HS-27A (cell line): ENCODE results near the gene IRF2.
"Not testable (repeated sequence)": the region's sequence is repeated elsewhere in the genome, so short reads cannot be mapped to it uniquely, and the experiment has no call there.

Experiments used
- DNase-seq: peaks from one replicate; pipeline ENCODE4 v3.0.0-alpha.2; 2012; ENCODE audit warnings: low read depth, missing footprints

IRF2 gene

DNA sequence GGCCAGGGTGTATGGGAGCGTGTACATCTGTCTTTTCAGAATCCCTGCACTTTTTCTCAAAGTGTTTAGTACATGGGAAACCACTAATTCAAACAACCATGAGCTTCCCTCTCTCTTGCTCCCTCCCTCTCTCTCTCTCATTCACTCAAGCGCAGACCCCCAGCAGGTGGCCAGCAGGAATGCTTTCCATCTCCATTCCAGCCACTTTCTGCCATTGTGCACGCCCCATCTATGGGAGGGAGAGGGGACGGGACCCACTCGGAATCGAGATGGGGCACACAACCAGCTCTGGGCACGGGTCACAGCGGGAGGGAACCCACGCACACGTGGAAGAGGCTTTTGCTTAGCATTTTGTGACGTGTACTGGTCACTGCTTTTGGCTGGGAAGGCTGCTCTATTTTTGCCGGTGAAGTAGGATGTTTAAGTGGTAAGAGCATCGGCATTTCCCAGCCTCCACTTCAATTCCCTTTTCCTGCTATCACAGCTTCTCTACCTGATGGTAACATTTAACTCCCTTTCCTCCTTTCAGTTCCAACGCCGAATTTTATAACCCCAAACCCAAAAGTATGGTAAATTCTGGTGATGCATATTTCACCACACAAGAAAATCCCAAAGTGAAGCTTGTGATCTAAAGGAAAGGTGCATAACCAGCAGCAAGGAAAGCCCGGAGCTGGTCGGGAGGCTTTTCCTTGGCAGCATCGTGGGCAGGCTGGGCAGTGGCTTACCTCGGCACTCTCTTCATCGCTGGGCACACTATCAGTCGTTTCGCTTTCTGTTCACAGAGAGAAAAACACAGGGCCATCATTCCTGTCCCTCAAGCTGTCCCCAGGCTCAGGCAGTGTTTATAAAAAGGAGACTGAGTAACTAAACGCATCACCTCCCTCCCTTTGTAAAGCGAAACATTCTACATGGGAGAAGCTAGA lies 84.1 kb downstream of the IRF2 start:
- no peak for DNase-seq

DNA sequence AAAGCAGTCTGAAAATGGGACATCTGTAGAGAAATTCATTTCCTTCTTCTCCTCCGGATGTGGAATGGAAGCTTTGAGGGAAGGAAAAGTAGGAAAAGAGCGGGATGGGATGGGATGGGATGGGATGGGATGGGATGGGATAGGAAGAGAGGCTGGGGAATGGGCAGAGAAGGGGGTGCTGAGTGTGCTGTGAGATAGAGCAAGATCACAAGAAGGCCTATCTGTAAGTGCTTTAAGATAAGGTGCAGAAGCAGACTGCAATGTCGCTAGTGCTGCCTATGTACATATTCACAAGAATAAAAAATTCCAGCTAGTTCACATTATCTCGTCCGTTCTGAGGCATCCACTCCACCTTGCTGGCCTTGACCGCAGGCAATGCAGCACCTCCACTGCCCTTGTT lies 86.2 kb downstream of the IRF2 start:
- no peak for DNase-seq

- DNase-seq, result no peak
These were observed 87.0 kb downstream of the IRF2 start for GRCh38 chr4:184387351-184387750.

DNA sequence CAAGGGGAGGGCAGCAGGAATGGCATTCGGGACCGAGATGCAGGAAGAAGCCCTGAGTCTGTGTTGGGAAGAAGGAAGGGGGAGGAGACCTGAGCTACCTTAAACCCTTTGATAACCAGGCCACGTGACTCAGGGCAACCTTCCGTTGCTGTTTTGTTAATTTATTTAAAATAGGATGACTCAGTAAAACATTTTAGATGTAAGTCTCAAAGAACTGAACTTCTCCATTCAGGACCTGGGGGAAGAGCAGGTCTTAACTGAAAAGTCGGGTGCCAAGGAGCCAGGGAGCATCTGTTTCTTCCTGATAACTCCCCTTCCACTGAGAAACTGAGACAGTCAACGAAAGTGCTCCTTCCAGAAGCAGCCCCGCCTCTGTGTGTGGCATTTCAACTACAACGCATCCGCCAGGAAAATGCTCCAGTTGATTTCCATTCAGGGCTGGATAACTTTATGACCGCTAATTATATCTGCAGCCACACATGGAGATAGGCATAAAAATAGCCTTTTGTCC lies 88.0 kb downstream of the IRF2 start:
- no peak for DNase-seq

- DNase-seq, result no peak
These were observed 88.6 kb downstream of the IRF2 start for GRCh38 chr4:184385705-184386141.

DNA sequence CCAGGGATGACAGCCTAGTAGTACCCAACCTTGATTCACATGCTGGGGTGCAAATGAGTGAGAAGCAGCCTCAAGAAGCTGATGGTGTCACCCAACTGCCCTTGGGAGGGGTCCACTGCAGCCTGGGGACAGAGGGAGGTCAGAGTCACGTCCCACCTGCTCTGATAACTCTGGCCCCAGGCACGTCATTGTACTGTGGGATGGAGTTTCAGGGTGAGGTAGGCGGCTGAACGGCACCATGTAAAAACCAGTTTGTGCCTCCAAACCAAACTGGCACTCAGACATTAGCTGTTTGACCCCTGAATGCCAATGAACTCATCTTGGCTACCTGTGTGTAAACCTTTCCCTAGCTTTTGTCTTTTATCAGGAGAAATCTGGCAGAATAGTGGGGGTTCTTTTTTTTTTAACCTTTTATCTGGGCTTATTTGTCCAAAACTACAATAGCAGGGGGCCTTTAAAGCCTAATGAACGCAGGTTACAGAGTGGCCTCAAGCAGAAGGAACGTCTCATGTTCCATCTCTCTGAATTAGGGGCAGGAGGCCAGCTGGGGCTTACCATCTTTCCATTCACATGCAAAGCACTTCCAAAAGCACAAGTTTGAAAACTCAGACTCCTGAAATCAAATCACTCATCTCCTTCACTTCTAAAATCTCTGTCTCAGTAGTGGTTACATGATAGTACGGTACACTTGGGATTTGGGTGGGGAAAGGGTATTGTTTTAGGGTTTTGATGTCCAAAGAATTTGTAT lies 89.4 kb downstream of the IRF2 start:
- no peak for DNase-seq

- peak; percentile 34 for DNase-seq
These were observed 90.1 kb downstream of the IRF2 start for GRCh38 chr4:184384056-184384809.

DNA sequence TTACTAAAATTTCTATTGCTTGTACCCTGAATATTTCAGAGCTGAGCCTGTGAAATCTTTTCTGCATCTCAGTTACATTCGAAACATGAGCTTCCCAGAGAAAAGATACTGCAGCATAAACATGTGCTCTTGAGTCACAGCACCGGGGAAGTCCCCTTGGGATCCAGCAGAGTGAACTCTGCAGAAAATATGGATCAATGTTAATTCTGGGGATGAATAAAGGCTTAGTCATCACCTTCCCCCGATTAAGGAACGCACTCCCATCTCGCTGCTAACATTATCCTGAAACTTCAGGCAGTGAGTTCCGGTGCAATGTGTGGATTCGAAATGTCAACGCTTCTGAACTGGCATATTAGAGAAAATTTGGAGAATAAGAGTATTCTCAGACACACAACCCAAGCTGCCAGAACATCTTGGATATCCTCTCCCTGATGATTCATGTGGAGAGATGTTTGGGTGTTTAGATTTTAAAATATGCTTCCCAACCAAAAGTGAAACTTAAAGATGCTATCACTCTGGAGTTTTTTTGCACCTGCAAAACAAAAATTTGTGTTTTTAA lies 90.8 kb downstream of the IRF2 start:
- DNase-seq, result peak; percentile 76

DNA sequence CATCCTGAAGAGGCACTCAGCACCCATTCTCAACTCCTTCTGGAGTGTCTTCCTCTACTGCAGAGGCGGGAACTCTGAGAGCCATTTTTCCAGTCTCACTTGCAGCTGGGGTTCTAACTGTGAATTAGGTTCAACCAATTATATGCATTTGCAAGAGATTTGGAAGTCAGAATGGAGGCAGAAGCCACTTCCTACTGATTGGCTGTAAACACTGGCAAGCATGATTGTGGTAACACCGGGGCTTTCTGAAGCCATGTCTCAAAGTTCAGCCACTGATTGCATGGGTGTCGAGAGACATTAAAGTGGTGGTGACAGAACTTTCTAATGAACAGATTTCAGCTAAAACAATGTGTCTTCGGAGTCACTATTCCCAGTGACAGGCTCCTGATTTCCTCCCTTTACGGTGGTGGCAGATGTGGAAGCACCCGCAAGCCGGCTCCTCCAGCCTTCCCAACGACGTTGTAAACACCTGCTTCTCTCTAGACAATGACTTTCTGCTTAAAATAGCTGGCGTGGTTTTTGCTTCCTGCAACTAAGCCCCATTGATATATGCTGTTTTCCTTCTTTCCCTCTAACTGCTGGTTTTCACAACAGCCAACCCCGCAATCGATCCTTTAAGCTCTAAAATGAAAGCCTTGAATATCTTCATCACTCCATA lies 92.0 kb downstream of the IRF2 start:
- DNase-seq, result no peak

- no peak for DNase-seq
These were observed 93.6 kb downstream of the IRF2 start for GRCh38 chr4:184380707-184381106.

GRCh38 chr4:184380214-184380613 lies 94.1 kb downstream of the IRF2 start:
- not testable (repeated sequence) for DNase-seq

GRCh38 chr4:184376923-184377322 lies 97.4 kb downstream of the IRF2 start:
- DNase-seq, result no peak

- no peak for DNase-seq
These were observed 98.1 kb downstream of the IRF2 start for GRCh38 chr4:184376126-184376838.

DNA sequence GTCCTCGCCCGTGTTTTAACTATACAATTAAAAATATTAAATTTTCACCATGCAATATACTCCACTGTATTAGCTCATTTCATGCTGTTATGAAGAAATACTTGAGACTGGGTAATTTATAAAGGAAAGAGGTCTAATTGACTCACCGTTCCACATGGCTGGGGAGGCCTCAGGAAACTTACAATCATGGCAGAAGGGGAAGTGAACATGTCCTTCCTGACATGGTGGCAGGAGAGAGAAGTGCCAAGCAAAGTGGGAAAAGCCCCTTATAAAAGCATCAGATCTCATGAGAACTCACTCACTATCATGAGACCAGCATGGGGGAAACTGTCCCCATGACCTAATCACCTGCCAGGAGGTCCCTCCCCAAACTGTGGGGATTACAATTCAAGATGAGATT lies 98.7 kb downstream of the IRF2 start:
- DNase-seq, result not testable (repeated sequence)

GRCh38 chr4:184375027-184375426 lies 99.3 kb downstream of the IRF2 start:
- no peak for DNase-seq

DNA sequence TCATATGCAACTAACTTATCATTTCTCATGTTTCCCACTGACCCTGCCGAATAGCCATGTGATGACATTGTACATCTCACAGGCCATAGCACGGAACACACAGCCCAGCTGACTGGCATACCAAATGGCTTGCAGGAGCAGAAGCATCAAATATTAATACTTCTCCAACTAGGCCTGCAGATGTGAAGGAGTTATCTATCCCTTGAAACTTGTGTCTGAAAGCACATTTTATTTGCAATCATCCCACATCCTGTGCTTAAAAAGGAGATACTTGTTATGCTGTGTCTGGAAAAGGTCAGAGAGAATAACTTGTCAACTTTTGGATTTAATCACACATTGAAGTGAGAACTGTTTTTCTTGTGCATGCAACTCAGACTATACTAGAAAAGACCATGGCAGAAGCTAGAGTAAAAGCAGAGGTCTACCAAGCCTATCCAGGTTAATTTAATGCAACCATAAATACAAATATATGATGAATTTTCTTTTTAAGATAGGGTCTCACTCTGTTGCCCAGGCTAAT lies 100.4 kb downstream of the IRF2 start:
- no peak for DNase-seq

GRCh38 chr4:184371390-184371787 lies 103.0 kb downstream of the IRF2 start:
- no peak for DNase-seq

DNA sequence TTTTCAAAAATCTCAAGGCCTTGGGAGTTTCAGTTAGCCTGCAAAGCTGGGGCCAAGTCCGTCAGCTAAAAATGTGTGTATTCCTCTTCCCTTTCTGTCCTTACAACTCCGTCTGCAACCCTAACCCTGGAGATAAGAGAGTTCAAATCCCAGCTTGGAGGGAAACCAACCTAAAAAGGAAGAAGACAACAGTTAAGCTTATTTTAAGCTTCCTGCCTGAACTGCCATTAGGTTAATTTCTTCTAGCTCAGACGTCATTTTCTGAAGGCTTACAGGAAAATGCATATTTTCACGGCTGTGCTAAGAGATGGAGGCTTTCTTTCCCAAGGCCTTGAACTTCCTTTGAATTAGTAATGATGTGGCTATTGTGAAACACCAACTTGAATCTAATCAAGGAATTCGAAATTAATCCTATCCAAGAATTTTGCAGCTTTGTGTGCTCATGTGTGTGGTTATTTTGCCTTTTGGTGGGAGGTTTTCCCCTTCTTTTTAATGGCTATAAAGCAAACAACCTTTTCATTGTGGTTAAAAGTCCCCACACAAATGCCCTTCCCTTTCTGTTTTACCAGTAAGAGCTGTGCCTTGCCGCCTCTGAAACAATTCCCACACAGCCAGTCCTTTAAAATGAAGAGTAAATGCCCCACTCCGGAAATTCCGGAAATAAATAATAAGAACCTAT lies 103.5 kb downstream of the IRF2 start:
- no peak for DNase-seq

- no peak for DNase-seq
These were observed 104.5 kb downstream of the IRF2 start for GRCh38 chr4:184369871-184370270.

DNA sequence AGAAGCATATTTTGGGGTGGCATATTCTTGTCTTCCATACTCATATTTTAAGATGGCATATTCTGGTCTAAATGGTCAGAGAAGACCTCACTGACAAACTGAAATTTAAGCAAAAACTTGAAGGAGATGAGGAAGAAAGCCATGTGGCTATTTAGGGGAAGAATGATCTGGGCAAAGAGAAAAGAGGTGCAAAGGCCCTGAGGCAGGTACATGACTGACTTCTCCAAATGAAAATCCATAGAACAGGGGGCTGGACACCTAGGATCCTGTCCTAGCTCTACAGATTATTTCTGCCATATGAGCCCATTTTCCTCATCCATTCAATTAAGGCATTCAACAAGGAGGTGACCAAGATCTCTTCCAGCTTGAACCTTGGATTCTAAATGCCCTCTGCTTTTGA lies 105.6 kb downstream of the IRF2 start:
- no peak for DNase-seq
